Gastrocnemius medialis (tissue), 4 donors: Measurements from ENCODE around the gene CCDC89. TPM values are rescaled to one million over a fixed set of nuclear protein-coding genes. Genes with fewer than 3 reads are reported as not detected.
A peak's percentile ranks its signal among the peaks of the same experiment; 100 is the strongest.

Experiments used
- ATAC-seq, 2 donors: fragments of 150-250 bp; one replicate each; pipeline ENCODE4 v1.9.1; 2016
- DNase-seq, 2 donors: peaks; one replicate each; pipeline ENCODE4 v3.0.0-alpha.2; 2019
- H3K27ac ChIP-seq, 4 donors: fragments of 200-600 bp; sonication (generic); 1 replicate in 1 of 4; 2 replicates in 3 of 4; pipeline ENCODE4 v1.5.1; 2016 to 2018; ENCODE audit warnings: mild to moderate bottlenecking in 2 of 4, moderate library complexity in 1 of 4
- H3K27me3 ChIP-seq, 3 donors: fragments of 200-600 bp; sonication (generic) in 2 of 3; 1 replicate in 1 of 3; 2 replicates in 2 of 3; pipeline versions ENCODE4 v1.5.1 to v1.6.0; 2016 to 2019; ENCODE audit warnings: mild to moderate bottlenecking in 1 of 3, moderate library complexity in 1 of 3
- H3K36me3 ChIP-seq, 2 donors: fragments of 200-600 bp; sonication (generic) in 1 of 2; one replicate each; pipeline ENCODE4 v1.5.1; 2017 to 2018
- H3K4me1 ChIP-seq, 2 donors: fragments of 200-600 bp; sonication (generic) in 1 of 2; one replicate each; pipeline ENCODE4 v1.5.1; 2016 to 2017; ENCODE audit warnings: mild to moderate bottlenecking in 2 of 2
- H3K4me3 ChIP-seq, 4 donors: fragments of 200-600 bp; sonication (generic) in 3 of 4; 1 replicate in 1 of 4; 2 replicates in 3 of 4; pipeline ENCODE4 v1.5.1; 2016 to 2019; ENCODE audit warnings: mild to moderate bottlenecking in 2 of 4
- H3K9me3 ChIP-seq, 3 donors: fragments of 200-600 bp; sonication (generic) in 2 of 3; 1 replicate in 1 of 3; 2 replicates in 2 of 3; pipeline ENCODE4 v1.5.1; 2016 to 2019
- POLR2A ChIP-seq, 2 donors: fragments of 450-650 bp; IDR thresholded peaks; one replicate each; pipeline ENCODE4 v1.6.1; 2017; ENCODE audit warnings: antibody characterized with exemption in 2 of 2, mild to moderate bottlenecking in 2 of 2, moderate library complexity in 2 of 2
- in situ Hi-C, 4 donors: fragments of 200-750 bp; cut with MboI; loops; one replicate each; pipeline versions ENCODE4 v1.15.0 to v1.8.0; 2017; ENCODE audit warnings: low sequenced_read_pairs in 4 of 4
- intact Hi-C: fragments of 100-400 bp; cut with DNase I; formaldehyde crosslinking; loops from one replicate; pipeline ENCODE4 v1.15.1; 2023; ENCODE audit warnings: low total_unique reads
- total RNA-seq, 4 donors: library from RNA; depleted of rRNA; stranded (reverse); fragments of >200 nt; gene quantifications; one replicate each; pipeline versions ENCODE4 v1.1.0 to v1.2.3, GENCODE V29; 2016
- TF ChIP-seq, protein P1 (sequence below), 5 experiments: fragments of 450-650 bp in 3 of 5; fragments of 200-600 bp in 2 of 5; sonication (generic) in 2 of 5; IDR thresholded peaks in 4 of 5; conservative IDR thresholded peaks in 1 of 5; 1 replicate in 4 of 5; 2 replicates in 1 of 5; pipeline ENCODE4 v1.5.1; 2016 to 2019; ENCODE audit warnings: antibody characterized with exemption in 5 of 5, mild to moderate bottlenecking in 3 of 5, moderate library complexity in 3 of 5

Gene CCDC89
- total RNA-seq, 4 donors from 2014 or later = 0.29 TPM; not detected in 3

DNA sequence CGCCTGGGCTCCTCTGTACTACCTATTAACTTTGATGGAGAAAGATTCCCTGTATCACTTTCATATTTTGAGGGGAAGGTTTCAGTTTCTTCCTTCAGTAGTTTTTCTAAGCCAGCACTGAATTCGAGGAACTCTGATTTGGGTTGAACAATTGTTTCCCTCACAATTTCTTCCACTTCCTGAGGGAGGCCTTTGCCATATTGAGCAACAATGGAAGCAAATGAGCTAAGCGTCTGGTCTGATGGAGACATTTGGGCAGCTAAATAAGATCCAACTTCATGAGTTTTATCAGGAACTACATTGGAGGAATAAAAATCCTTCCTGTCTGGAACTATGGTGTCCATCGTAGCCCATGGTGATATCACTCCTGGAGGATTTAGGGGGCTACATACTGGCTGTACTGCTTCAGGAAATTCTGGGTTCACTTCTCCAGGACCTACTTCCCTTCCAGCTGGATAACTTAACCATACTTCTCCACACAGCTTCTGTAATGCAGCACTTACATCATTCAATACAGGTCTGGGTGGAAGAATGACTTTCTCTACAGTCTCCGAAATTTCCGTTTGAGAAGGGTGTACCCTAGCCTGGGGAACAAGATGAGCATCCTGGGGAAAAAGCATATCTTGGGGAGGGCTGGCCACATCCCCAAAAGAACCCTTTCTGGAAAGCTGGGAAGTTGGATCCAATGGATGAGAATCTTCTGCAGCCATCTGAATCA is 38.9 kb upstream of the CCDC89 start:
- H3K4me3 ChIP-seq = no peak overlapping the region
- ATAC-seq = no peak
- H3K4me1 ChIP-seq = peaks cover 0 to 4% of the 10 kb centered on the region in 2 donors
- no peaks in the 10 kb centered on the region for H3K36me3 ChIP-seq
- in situ Hi-C loops (no loop called here), intact Hi-C loops (no loop called here)
- no peaks in the 10 kb centered on the region for H3K9me3 ChIP-seq
- H3K27ac ChIP-seq = no peak overlapping the region
- TF ChIP-seq, protein P1, sequence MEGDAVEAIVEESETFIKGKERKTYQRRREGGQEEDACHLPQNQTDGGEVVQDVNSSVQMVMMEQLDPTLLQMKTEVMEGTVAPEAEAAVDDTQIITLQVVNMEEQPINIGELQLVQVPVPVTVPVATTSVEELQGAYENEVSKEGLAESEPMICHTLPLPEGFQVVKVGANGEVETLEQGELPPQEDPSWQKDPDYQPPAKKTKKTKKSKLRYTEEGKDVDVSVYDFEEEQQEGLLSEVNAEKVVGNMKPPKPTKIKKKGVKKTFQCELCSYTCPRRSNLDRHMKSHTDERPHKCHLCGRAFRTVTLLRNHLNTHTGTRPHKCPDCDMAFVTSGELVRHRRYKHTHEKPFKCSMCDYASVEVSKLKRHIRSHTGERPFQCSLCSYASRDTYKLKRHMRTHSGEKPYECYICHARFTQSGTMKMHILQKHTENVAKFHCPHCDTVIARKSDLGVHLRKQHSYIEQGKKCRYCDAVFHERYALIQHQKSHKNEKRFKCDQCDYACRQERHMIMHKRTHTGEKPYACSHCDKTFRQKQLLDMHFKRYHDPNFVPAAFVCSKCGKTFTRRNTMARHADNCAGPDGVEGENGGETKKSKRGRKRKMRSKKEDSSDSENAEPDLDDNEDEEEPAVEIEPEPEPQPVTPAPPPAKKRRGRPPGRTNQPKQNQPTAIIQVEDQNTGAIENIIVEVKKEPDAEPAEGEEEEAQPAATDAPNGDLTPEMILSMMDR (IDR thresholded peaks at IDR 0.05 in 4 of 5, conservative IDR thresholded peaks at IDR 0.05 in 1 of 5) = no peak
- no peak for TF ChIP-seq POLR2A (IDR thresholded peaks at IDR 0.05)
- H3K27me3 ChIP-seq = peaks cover 0 to 4% (median 0%) of the 10 kb centered on the region in 3 donors
- DNase-seq = no peak

DNA sequence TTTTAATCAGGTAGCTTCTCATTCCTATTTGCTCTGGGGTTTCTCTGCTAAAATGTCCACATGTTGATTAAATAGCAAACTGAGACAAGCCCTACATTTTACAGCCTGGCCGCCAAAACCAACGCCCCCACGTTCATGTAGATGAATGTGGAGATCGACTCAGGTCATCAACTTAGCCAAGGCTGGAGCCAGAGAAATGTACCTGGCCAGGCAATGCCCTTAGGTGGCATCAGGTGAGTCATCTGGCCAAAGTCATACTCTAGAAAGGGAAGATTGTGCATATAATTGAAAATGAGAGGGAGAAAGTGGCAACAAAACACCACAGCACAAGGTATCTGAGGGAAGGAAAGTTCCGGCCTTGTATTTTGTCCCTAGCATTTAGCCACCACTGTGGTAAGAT is 37.1 kb upstream of the CCDC89 start:
- Histone ChIP-seq H3K4me1 (peaks cover 10 to 13% of the 10 kb centered on the region in 2 donors), H3K27me3 (peaks cover 0 to 4% (median 0%) of the 10 kb centered on the region in 3 donors), H3K4me3 (no peak overlapping the region), H3K9me3 (no peaks in the 10 kb centered on the region), H3K36me3 (no peaks in the 10 kb centered on the region), H3K27ac (no peak overlapping the region)
- DNase-seq (no peak), ATAC-seq (no peak)
- no peak for TF ChIP-seq POLR2A (IDR thresholded peaks at IDR 0.05)
- TF ChIP-seq, protein P1 (IDR thresholded peaks at IDR 0.05 in 4 of 5, conservative IDR thresholded peaks at IDR 0.05 in 1 of 5) = no peak
- intact Hi-C loops (no loop called here), in situ Hi-C loops (no loop called here)

DNA sequence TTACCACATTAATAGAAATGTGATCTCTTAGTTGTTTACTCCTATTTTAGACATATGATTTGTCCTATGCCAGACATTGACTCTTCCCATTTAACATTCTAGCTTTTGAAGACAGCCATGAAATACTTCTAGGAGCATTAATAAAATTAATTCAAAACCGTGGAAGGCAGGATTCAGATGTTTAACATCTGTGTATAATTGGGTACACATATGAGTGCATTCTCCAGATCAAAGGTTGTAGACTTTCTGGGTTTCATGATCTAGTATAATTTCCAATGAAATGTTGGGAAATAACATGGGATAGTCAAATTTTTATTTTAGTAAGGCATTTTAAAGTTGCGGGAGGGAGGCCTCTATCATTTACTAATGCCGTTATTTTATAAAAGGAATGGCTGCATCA is 35.2 kb upstream of the CCDC89 start:
- no peak for DNase-seq
- in situ Hi-C loops (no loop called here), intact Hi-C loops (no loop called here)
- TF ChIP-seq POLR2A (IDR thresholded peaks at IDR 0.05) = no peak
- Histone ChIP-seq H3K36me3 (no peaks in the 10 kb centered on the region), H3K4me1 (peaks cover 10 to 16% of the 10 kb centered on the region in 2 donors), H3K4me3 (no peak overlapping the region), H3K27me3 (peaks cover 0 to 4% (median 0%) of the 10 kb centered on the region in 3 donors), H3K27ac (no peak overlapping the region), H3K9me3 (no peaks in the 10 kb centered on the region)
- no peak for ATAC-seq

DNA sequence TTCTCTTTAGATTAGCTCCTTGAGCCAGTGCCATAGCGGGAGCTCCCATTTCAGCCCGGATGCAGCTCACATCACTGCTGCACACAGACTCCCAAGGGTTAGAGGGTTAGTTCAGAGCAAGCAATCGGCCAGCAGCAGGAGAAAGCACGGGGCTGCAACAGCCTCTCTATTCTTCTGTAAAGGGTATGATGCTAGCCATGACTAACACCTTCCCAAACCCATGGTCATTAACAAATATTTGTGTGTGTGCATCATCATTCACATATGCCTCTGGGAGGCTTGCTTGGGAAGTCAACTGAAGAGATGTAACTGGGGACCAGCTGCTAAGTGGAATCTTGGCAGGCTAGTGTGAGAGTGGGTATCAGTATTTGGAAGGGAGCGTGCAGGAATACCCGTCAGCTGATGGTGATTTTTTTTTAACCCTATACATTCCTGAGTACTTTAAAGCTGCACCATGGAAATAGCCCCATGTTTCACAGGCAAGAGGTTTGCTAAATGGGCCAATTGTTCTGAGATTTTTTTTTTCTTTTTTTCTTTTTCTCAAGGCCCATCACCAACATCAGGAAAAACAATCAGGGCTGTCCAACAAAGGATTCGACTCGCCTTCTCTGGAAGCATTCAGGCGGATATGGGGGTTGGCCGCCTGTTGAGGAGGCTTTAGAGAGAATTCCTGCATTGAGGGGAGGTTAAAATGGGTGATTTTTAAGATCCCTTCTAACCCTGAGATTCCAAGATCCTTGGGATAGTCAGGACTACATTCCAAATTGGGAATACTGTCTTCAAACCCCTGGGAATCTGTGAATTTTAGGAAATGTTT is 33.2 kb upstream of the CCDC89 start:
- TF ChIP-seq POLR2A (IDR thresholded peaks at IDR 0.05) = peak in 1 of 2 donors; percentile 5
- TF ChIP-seq, protein P1 (IDR thresholded peaks at IDR 0.05 in 4 of 5, conservative IDR thresholded peaks at IDR 0.05 in 1 of 5) = no peak
- in situ Hi-C loops (no loop called here), intact Hi-C loops (no loop called here)
- peak; percentile 61 to 63 for ATAC-seq
- H3K4me3 ChIP-seq = peak overlapping the region; percentile 21 to 34 (median 32)
- DNase-seq = peak; percentile 3 to 36
- H3K36me3 ChIP-seq = no peaks in the 10 kb centered on the region
- no peaks in the 10 kb centered on the region for H3K9me3 ChIP-seq
- peaks cover 6 to 18% of the 10 kb centered on the region in 2 donors for H3K4me1 ChIP-seq
- peak overlapping the region; percentile 4 to 57 (median 42) for H3K27ac ChIP-seq
- H3K27me3 ChIP-seq = peaks cover 0 to 4% (median 0%) of the 10 kb centered on the region in 3 donors
